ENCODE measurements around the gene EPHA1. TPM values are rescaled to one million over a fixed set of nuclear protein-coding genes. Genes with fewer than 3 reads are reported as not detected.

Gene EPHA1
- polyA plus RNA-seq (2013, experiment 1 of 2) = 1.0 TPM
- 1.5 TPM for polyA plus RNA-seq (2013, experiment 2 of 2)

- 13 to 17% methylated on average over 5 to 21 of the region's 39 CpGs for WGBS, 2 experiments (ENCODE audit: insufficient coverage in 2 of 2)
- Histone ChIP-seq H3K36me3 (ENCODE audit: control insufficient read depth, insufficient read depth, low read length) (no peaks in the 10 kb centered on the region), H3K4me1 (ENCODE audit: control insufficient read depth, insufficient read depth, low read length, poor library complexity, severe bottlenecking) (peaks cover 34% of the 10 kb centered on the region), H3K4me3 (ENCODE audit: extremely low read depth, insufficient read depth, low read length, poor library complexity, severe bottlenecking) (peak within 1 kb of the TSS; percentile 21), H3K27ac (ENCODE audit: low read depth, low read length, severe bottlenecking) (peak within 1 kb of the TSS; percentile 10), H3K9me3 (ENCODE audit: control insufficient read depth, low read length) (no peaks in the 10 kb centered on the region)
Measured at GRCh38 chr7:143408686-143409561, at the start of gene EPHA1. TSS of gene EPHA1 (minus strand) at chr7:143408856. CDS start at chr7:143408805, 51 bp downstream.

GRCh38 chr7:143458263-143458662 lies 49.6 kb upstream of the EPHA1 start:
- Histone ChIP-seq H3K9me3 (ENCODE audit: control insufficient read depth, low read length) (peaks cover 7% of the 10 kb centered on the region), H3K4me3 (ENCODE audit: extremely low read depth, insufficient read depth, low read length, poor library complexity, severe bottlenecking) (no peak overlapping the region), H3K36me3 (ENCODE audit: control insufficient read depth, insufficient read depth, low read length) (no peaks in the 10 kb centered on the region), H3K27ac (ENCODE audit: low read depth, low read length, severe bottlenecking) (no peak overlapping the region), H3K4me1 (ENCODE audit: control insufficient read depth, insufficient read depth, low read length, poor library complexity, severe bottlenecking) (no peaks in the 10 kb centered on the region)
- 100% methylated on average over 1 of the region's 3 CpGs; no CpG with 5 or more reads in 1 of the 2 experiments for WGBS, 2 experiments (ENCODE audit: insufficient coverage in 2 of 2)

- Histone ChIP-seq H3K4me1 (ENCODE audit: control insufficient read depth, insufficient read depth, low read length, poor library complexity, severe bottlenecking) (no peaks in the 10 kb centered on the region), H3K36me3 (ENCODE audit: control insufficient read depth, insufficient read depth, low read length) (no peaks in the 10 kb centered on the region), H3K27ac (ENCODE audit: low read depth, low read length, severe bottlenecking) (no peak overlapping the region), H3K9me3 (ENCODE audit: control insufficient read depth, low read length) (peaks cover 5% of the 10 kb centered on the region), H3K4me3 (ENCODE audit: extremely low read depth, insufficient read depth, low read length, poor library complexity, severe bottlenecking) (no peak overlapping the region)
- 83 to 90% methylated on average over 2 of the region's 4 CpGs for WGBS, 2 experiments (ENCODE audit: insufficient coverage in 2 of 2)
Measured at GRCh38 chr7:143456992-143457793, 48.5 kb upstream of the EPHA1 start.

GRCh38 chr7:143455942-143456341 lies 47.3 kb upstream of the EPHA1 start:
- Histone ChIP-seq H3K36me3 (ENCODE audit: control insufficient read depth, insufficient read depth, low read length) (no peaks in the 10 kb centered on the region), H3K27ac (ENCODE audit: low read depth, low read length, severe bottlenecking) (no peak overlapping the region), H3K4me3 (ENCODE audit: extremely low read depth, insufficient read depth, low read length, poor library complexity, severe bottlenecking) (no peak overlapping the region), H3K4me1 (ENCODE audit: control insufficient read depth, insufficient read depth, low read length, poor library complexity, severe bottlenecking) (no peaks in the 10 kb centered on the region), H3K9me3 (ENCODE audit: control insufficient read depth, low read length) (no peaks in the 10 kb centered on the region)
- WGBS, 2 experiments (ENCODE audit: insufficient coverage in 2 of 2) = 79 to 95% methylated on average over 2 of the region's 4 CpGs

GRCh38 chr7:143455491-143455890 lies 46.8 kb upstream of the EPHA1 start:
- Histone ChIP-seq H3K27ac (ENCODE audit: low read depth, low read length, severe bottlenecking) (no peak overlapping the region), H3K4me3 (ENCODE audit: extremely low read depth, insufficient read depth, low read length, poor library complexity, severe bottlenecking) (no peak overlapping the region), H3K36me3 (ENCODE audit: control insufficient read depth, insufficient read depth, low read length) (no peaks in the 10 kb centered on the region), H3K9me3 (ENCODE audit: control insufficient read depth, low read length) (no peaks in the 10 kb centered on the region), H3K4me1 (ENCODE audit: control insufficient read depth, insufficient read depth, low read length, poor library complexity, severe bottlenecking) (no peaks in the 10 kb centered on the region)
- no CpG with 5 or more reads among the region's 2 CpGs for WGBS, 2 experiments (ENCODE audit: insufficient coverage in 2 of 2)

- Histone ChIP-seq H3K36me3 (ENCODE audit: control insufficient read depth, insufficient read depth, low read length) (no peaks in the 10 kb centered on the region), H3K4me1 (ENCODE audit: control insufficient read depth, insufficient read depth, low read length, poor library complexity, severe bottlenecking) (no peaks in the 10 kb centered on the region), H3K27ac (ENCODE audit: low read depth, low read length, severe bottlenecking) (no peak overlapping the region), H3K4me3 (ENCODE audit: extremely low read depth, insufficient read depth, low read length, poor library complexity, severe bottlenecking) (no peak overlapping the region), H3K9me3 (ENCODE audit: control insufficient read depth, low read length) (no peaks in the 10 kb centered on the region)
- WGBS, 2 experiments (ENCODE audit: insufficient coverage in 2 of 2) = 93 to 100% methylated on average over 1 of the region's 1 CpG
Measured at GRCh38 chr7:143454091-143454680, 45.5 kb upstream of the EPHA1 start.

GRCh38 chr7:143452495-143452894 lies 43.8 kb upstream of the EPHA1 start:
- Histone ChIP-seq H3K4me1 (ENCODE audit: control insufficient read depth, insufficient read depth, low read length, poor library complexity, severe bottlenecking) (no peaks in the 10 kb centered on the region), H3K9me3 (ENCODE audit: control insufficient read depth, low read length) (no peaks in the 10 kb centered on the region), H3K4me3 (ENCODE audit: extremely low read depth, insufficient read depth, low read length, poor library complexity, severe bottlenecking) (no peak overlapping the region), H3K36me3 (ENCODE audit: control insufficient read depth, insufficient read depth, low read length) (no peaks in the 10 kb centered on the region), H3K27ac (ENCODE audit: low read depth, low read length, severe bottlenecking) (no peak overlapping the region)
- 73 to 100% methylated on average over 1 of the region's 2 CpGs for WGBS, 2 experiments (ENCODE audit: insufficient coverage in 2 of 2)

- H3K4me3 ChIP-seq (ENCODE audit: extremely low read depth, insufficient read depth, low read length, poor library complexity, severe bottlenecking) = no peak overlapping the region
- 80 to 86% methylated on average over 1 of the region's 1 CpG for WGBS, 2 experiments (ENCODE audit: insufficient coverage in 2 of 2)
- no peaks in the 10 kb centered on the region for H3K9me3 ChIP-seq (ENCODE audit: control insufficient read depth, low read length)
- H3K4me1 ChIP-seq (ENCODE audit: control insufficient read depth, insufficient read depth, low read length, poor library complexity, severe bottlenecking) = no peaks in the 10 kb centered on the region
- H3K36me3 ChIP-seq (ENCODE audit: control insufficient read depth, insufficient read depth, low read length) = no peaks in the 10 kb centered on the region
- H3K27ac ChIP-seq (ENCODE audit: low read depth, low read length, severe bottlenecking) = no peak overlapping the region
Measured at GRCh38 chr7:143451746-143452145, 43.1 kb upstream of the EPHA1 start.

- H3K9me3 ChIP-seq (ENCODE audit: control insufficient read depth, low read length) = no peaks in the 10 kb centered on the region
- no peak overlapping the region for H3K27ac ChIP-seq (ENCODE audit: low read depth, low read length, severe bottlenecking)
- no peaks in the 10 kb centered on the region for H3K4me1 ChIP-seq (ENCODE audit: control insufficient read depth, insufficient read depth, low read length, poor library complexity, severe bottlenecking)
- H3K4me3 ChIP-seq (ENCODE audit: extremely low read depth, insufficient read depth, low read length, poor library complexity, severe bottlenecking) = no peak overlapping the region
- H3K36me3 ChIP-seq (ENCODE audit: control insufficient read depth, insufficient read depth, low read length) = no peaks in the 10 kb centered on the region
Measured at GRCh38 chr7:143451122-143451521, 42.5 kb upstream of the EPHA1 start.

GRCh38 chr7:143449793-143450192 lies 41.1 kb upstream of the EPHA1 start:
- 100% methylated on average over 1 of the region's 3 CpGs; no CpG with 5 or more reads in 1 of the 2 experiments for WGBS, 2 experiments (ENCODE audit: insufficient coverage in 2 of 2)
- no peaks in the 10 kb centered on the region for H3K9me3 ChIP-seq (ENCODE audit: control insufficient read depth, low read length)
- peaks cover 6% of the 10 kb centered on the region for H3K4me1 ChIP-seq (ENCODE audit: control insufficient read depth, insufficient read depth, low read length, poor library complexity, severe bottlenecking)
- H3K27ac ChIP-seq (ENCODE audit: low read depth, low read length, severe bottlenecking) = no peak overlapping the region
- H3K36me3 ChIP-seq (ENCODE audit: control insufficient read depth, insufficient read depth, low read length) = no peaks in the 10 kb centered on the region
- no peak overlapping the region for H3K4me3 ChIP-seq (ENCODE audit: extremely low read depth, insufficient read depth, low read length, poor library complexity, severe bottlenecking)
